Upper lobe of right lung (tissue), 1 donor: ENCODE results near the gene ONECUT3. TPM values are rescaled to one million over a fixed set of nuclear protein-coding genes. Genes with fewer than 3 reads are reported as not detected.

ENCODE experiments used
- ATAC-seq: fragments of 200-7000 bp; cut with Tn5 transposase; one replicate; pipeline ENCODE4 v1.9.1; 2020; ENCODE audit warnings: mild to moderate bottlenecking, moderate library complexity
- DNase-seq: peaks from one replicate; pipeline ENCODE4 v3.0.0-alpha.2; 2020
- H3K27ac ChIP-seq: fragments of 200-600 bp; one replicate; pipeline ENCODE4 v1.8.0; 2022
- H3K27me3 ChIP-seq: fragments of 200-600 bp; one replicate; pipeline ENCODE4 v1.8.0; 2022; ENCODE audit warnings: mild to moderate bottlenecking
- H3K36me3 ChIP-seq: fragments of 200-600 bp; one replicate; pipeline ENCODE4 v1.8.0; 2022
- H3K4me1 ChIP-seq: fragments of 200-600 bp; one replicate; pipeline ENCODE4 v1.8.0; 2022
- H3K4me3 ChIP-seq: fragments of 200-600 bp; one replicate; pipeline ENCODE4 v1.8.0; 2022; ENCODE audit warnings: mild to moderate bottlenecking
- H3K9me3 ChIP-seq: fragments of 200-600 bp; one replicate; pipeline ENCODE4 v1.8.0; 2022
- CTCF ChIP-seq: fragments of 200-600 bp; IDR thresholded peaks from one replicate; pipeline ENCODE4 v1.8.0; 2022; ENCODE audit warnings: antibody characterized with exemption
- intact Hi-C: fragments of 100-400 bp; cut with DNase I; formaldehyde crosslinking; loops from one replicate; pipeline ENCODE4 v1.11.0; 2022
- total RNA-seq: library from RNA; stranded (reverse); fragmentation: NEBNext Ultra II Directional; extraction: Animal tissue kit (Norgen Biotek cat#: 25700); gene quantifications from one replicate; pipeline ENCODE4 v1.2.1, GENCODE V29; 2021
- donor health status: DM: no; HTN: yes; CAD: no; lungs with severe emphysema.

The ONECUT3 gene
- total RNA-seq, 1 donor from 2014 or later = not detected

- no peaks in the 10 kb centered on the region for H3K36me3 ChIP-seq
- peaks cover 9% of the 10 kb centered on the region for H3K27me3 ChIP-seq
- H3K4me1 ChIP-seq = no peaks in the 10 kb centered on the region
- H3K27ac ChIP-seq = no peak overlapping the region
- TF ChIP-seq CTCF = no peak
- intact Hi-C loops = no loop called here
- no peak overlapping the region for H3K4me3 ChIP-seq
- H3K9me3 ChIP-seq = no peaks in the 10 kb centered on the region
- ATAC-seq = no peak
- DNase-seq = no peak
Observed at GRCh38 chr19:1799695-1800342, 46.5 kb downstream of the ONECUT3 start.

- Histone ChIP-seq H3K4me3 (no peak overlapping the region), H3K36me3 (no peaks in the 10 kb centered on the region), H3K27ac (no peak overlapping the region), H3K4me1 (no peaks in the 10 kb centered on the region), H3K27me3 (no peaks in the 10 kb centered on the region), H3K9me3 (no peaks in the 10 kb centered on the region)
- no peak for ATAC-seq
- no peak for DNase-seq
- intact Hi-C loops = no loop called here
- TF ChIP-seq CTCF = no peak
Observed at GRCh38 chr19:1804858-1805257, 51.6 kb downstream of the ONECUT3 start.

GRCh38 chr19:1805401-1806183, 52.3 kb downstream of the ONECUT3 start:
- TF ChIP-seq CTCF = no peak
- no peak overlapping the region for H3K27ac ChIP-seq
- no peaks in the 10 kb centered on the region for H3K9me3 ChIP-seq
- no peaks in the 10 kb centered on the region for H3K36me3 ChIP-seq
- H3K4me1 ChIP-seq = no peaks in the 10 kb centered on the region
- DNase-seq (no peak), ATAC-seq (no peak)
- intact Hi-C loops = no loop called here
- H3K4me3 ChIP-seq = no peak overlapping the region
- H3K27me3 ChIP-seq = no peaks in the 10 kb centered on the region

GRCh38 chr19:1806184-1807029, 53.1 kb downstream of the ONECUT3 start:
- ATAC-seq = no peak

More at GRCh38 chr19:1806184-1807029, 53.1 kb downstream of the ONECUT3 start:
- Histone ChIP-seq H3K36me3 (no peaks in the 10 kb centered on the region), H3K27ac (no peak overlapping the region), H3K9me3 (no peaks in the 10 kb centered on the region), H3K27me3 (no peaks in the 10 kb centered on the region), H3K4me1 (no peaks in the 10 kb centered on the region), H3K4me3 (no peak overlapping the region)
- no peak for DNase-seq
- TF ChIP-seq CTCF = no peak
- intact Hi-C loops = no loop called here
